Measurements from ENCODE around the gene MOB3A. TPM values are rescaled to one million over a fixed set of nuclear protein-coding genes. Genes with fewer than 3 reads are reported as not detected.

Gene MOB3A
- total and polyA plus RNA-seq, 2 of the 8 experiments (the other 6 are each of a cell fraction or from before 2014, with no cell fraction given): 9.2 to 9.6 TPM

DNA sequence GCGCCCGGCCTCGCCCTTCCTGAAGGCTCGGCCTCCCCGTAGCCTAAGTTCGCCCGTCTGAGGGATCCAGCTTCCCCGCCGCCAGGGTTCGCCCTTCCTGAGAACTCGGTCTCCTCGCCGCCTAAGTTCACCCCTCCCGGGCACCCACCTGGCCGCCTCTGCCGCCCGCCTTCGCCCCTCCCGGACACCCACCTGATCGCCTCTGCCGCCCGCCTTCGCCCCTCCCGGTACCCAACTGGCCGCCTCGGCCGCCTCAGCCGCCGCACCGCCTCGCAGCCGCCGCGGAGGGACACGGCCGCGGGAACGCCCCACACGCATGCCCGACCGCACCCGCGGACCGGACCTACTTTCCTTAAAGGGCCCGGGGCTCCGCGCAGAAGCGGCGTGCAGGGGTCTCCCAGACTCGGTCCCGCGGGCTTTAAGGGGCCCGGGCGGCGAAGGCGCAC lies at the start of gene MOB3A (continued):
- TF ChIP-seq HDAC2 (IDR thresholded peaks at IDR 0.05; ENCODE audit: borderline replicate concordance in 1 of 2, low read depth in 2 of 2, low read length in 2 of 2) (peak in 1 of 2 experiments; percentile 74; a peak in 1 of 4 replicates), POLR2A (IDR thresholded peaks at IDR 0.05; ENCODE audit: control extremely low read depth in 1 of 2, low read depth in 2 of 2, low read length in 2 of 2) (no peak), RBBP5 (IDR thresholded peaks at IDR 0.05; ENCODE audit: borderline replicate concordance, low read depth, low read length) (no peak), KDM4A (IDR thresholded peaks at IDR 0.05; ENCODE audit: low read depth, low read length, severe bottlenecking) (peak; percentile 65), YY1 (IDR thresholded peaks at IDR 0.05; ENCODE audit: low read depth, low read length) (no peak), PHF8 (conservative IDR thresholded peaks at IDR 0.05; ENCODE audit: low read depth, low read length) (peak; percentile 75), JUN (IDR thresholded peaks at IDR 0.05; ENCODE audit: low read depth, low read length) (no peak), JUND (IDR thresholded peaks at IDR 0.05; ENCODE audit: low read length) (no peak), RFX5 (IDR thresholded peaks at IDR 0.05; ENCODE audit: borderline replicate concordance, low read depth, low read length) (no peak), KDM5A (IDR thresholded peaks at IDR 0.05; ENCODE audit: low read length) (no peak), SUZ12 (IDR thresholded peaks at IDR 0.05; ENCODE audit: low read length) (no peak), SP2 (IDR thresholded peaks at IDR 0.05; ENCODE audit: low read length) (no peak), FOSL1 (IDR thresholded peaks at IDR 0.05; ENCODE audit: insufficient read depth, low read depth, low read length) (no peak), KDM1A (IDR thresholded peaks at IDR 0.05; ENCODE audit: borderline replicate concordance, low read length) (peak; percentile 84), NRF1 (IDR thresholded peaks at IDR 0.05; ENCODE audit: low read depth, low read length) (no peak), CHD2 (IDR thresholded peaks at IDR 0.05; ENCODE audit: low read length) (peak; percentile 88), GABPA (IDR thresholded peaks at IDR 0.05; ENCODE audit: borderline replicate concordance, insufficient read depth, low read length) (no peak)
- TF ChIP-seq, protein P1, sequence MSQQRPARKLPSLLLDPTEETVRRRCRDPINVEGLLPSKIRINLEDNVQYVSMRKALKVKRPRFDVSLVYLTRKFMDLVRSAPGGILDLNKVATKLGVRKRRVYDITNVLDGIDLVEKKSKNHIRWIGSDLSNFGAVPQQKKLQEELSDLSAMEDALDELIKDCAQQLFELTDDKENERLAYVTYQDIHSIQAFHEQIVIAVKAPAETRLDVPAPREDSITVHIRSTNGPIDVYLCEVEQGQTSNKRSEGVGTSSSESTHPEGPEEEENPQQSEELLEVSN (IDR thresholded peaks at IDR 0.05): no peak

All from H1 (cell line).